BLaER1 treated with 17β-estradiol and CSF1 and Interleukin-3, amounts not matched to agents 10 nM and 100 nM (cell line): Measurements from ENCODE around the gene TMEM130.
"Not testable (repeated sequence)": the region's sequence is repeated elsewhere in the genome, so short reads cannot be mapped to it uniquely, and the experiment has no call there.

Experiments used
- H3K27ac ChIP-seq, 11 experiments: shearing (Covaris generic); formaldehyde crosslinking; 2 replicates each; pipeline ENCODE4 v1.8.1; 2022
- H3K27me3 ChIP-seq, 11 experiments: shearing (Covaris generic); formaldehyde crosslinking; 2 replicates each; pipeline ENCODE4 v1.8.1; 2022
- H3K36me3 ChIP-seq, 11 experiments: shearing (Covaris generic); formaldehyde crosslinking; 2 replicates each; pipeline ENCODE4 v1.8.1; 2022
- H3K4me1 ChIP-seq, 10 experiments: shearing (Covaris generic); formaldehyde crosslinking; 2 replicates each; pipeline ENCODE4 v1.8.1; 2022
- H3K4me2 ChIP-seq, 11 experiments: shearing (Covaris generic); formaldehyde crosslinking; 2 replicates each; pipeline ENCODE4 v1.8.1; 2022
- H3K4me3 ChIP-seq, 10 experiments: shearing (Covaris generic); formaldehyde crosslinking; 2 replicates each; pipeline ENCODE4 v1.8.1; 2022
- H3K9ac ChIP-seq, 11 experiments: shearing (Covaris generic); formaldehyde crosslinking; 2 replicates each; pipeline ENCODE4 v1.8.1; 2022
- H3K9me3 ChIP-seq, 11 experiments: shearing (Covaris generic); formaldehyde crosslinking; replicated peaks in 1 of 11; 2 replicates each; pipeline ENCODE4 v1.8.1; 2022
- H4K20me1 ChIP-seq, 11 experiments: shearing (Covaris generic); formaldehyde crosslinking; 2 replicates each; pipeline ENCODE4 v1.8.1; 2022
- Cebpa-rat ChIP-seq, 11 experiments: shearing (Covaris generic); IDR thresholded peaks; 2 replicates each; pipeline ENCODE4 v1.8.1; 2022

The TMEM130 gene

GRCh38 chr7:98879979-98880315 lies 10.1 kb upstream of the TMEM130 start:
- no peaks in the 10 kb centered on the region for H3K9me3 ChIP-seq
- peaks cover 15 to 35% (median 24%) of the 10 kb centered on the region in 10 experiments for H3K4me1 ChIP-seq
- H3K36me3 ChIP-seq = peaks cover 42 to 48% (median 47%) of the 10 kb centered on the region in 11 experiments
- no peaks in the 10 kb centered on the region for H3K27me3 ChIP-seq
- H3K4me3 ChIP-seq = peak overlapping the region; percentile 95 to 100 (median 98)
- peak overlapping the region; percentile 90 to 100 (median 98) for H3K4me2 ChIP-seq
- peak overlapping the region in 9 of 11 experiments; percentile 96 to 100 (median 99); a peak in 11 of 22 replicates for H3K27ac ChIP-seq
- peak in 1 of 11 experiments; percentile 69; a peak in 1 of 22 replicates for TF ChIP-seq Cebpa-rat (IDR thresholded peaks at IDR 0.05)
- peaks cover 32 to 60% (median 55%) of the 10 kb centered on the region in 11 experiments; a peak in 21 of 22 replicates for H4K20me1 ChIP-seq
- H3K9ac ChIP-seq = peak overlapping the region; percentile 98 to 100 (median 100)

- Histone ChIP-seq H3K4me1 (peaks cover 15 to 35% (median 24%) of the 10 kb centered on the region in 10 experiments), H3K27ac (peak overlapping the region; percentile 96 to 100 (median 99)), H3K4me3 (peak overlapping the region; percentile 95 to 100 (median 98)), H3K9me3 (no peaks in the 10 kb centered on the region), H3K27me3 (no peaks in the 10 kb centered on the region), H3K4me2 (peak overlapping the region; percentile 90 to 100 (median 98)), H3K9ac (peak overlapping the region; percentile 98 to 100 (median 100)), H4K20me1 (peaks cover 27 to 55% (median 49%) of the 10 kb centered on the region in 11 experiments; a peak in 21 of 22 replicates), H3K36me3 (peaks cover 36 to 43% (median 41%) of the 10 kb centered on the region in 11 experiments)
- TF ChIP-seq Cebpa-rat (IDR thresholded peaks at IDR 0.05) = peak in 1 of 11 experiments; percentile 69; a peak in 3 of 22 replicates
Observed at GRCh38 chr7:98879198-98879978, 9.6 kb upstream of the TMEM130 start.

GRCh38 chr7:98878365-98879197 lies 8.8 kb upstream of the TMEM130 start, which contains the start of gene TRRAP:
Gene TRRAP, plus strand, starts transcription at chr7:98878532. Its CDS starts 2,619 bp downstream, at chr7:98881151.
- Histone ChIP-seq H4K20me1 (peaks cover 19 to 47% (median 41%) of the 10 kb centered on the region in 11 experiments; a peak in 21 of 22 replicates), H3K4me3 (peak within 1 kb of the TSS; percentile 95 to 100 (median 98)), H3K36me3 (peaks cover 28 to 35% (median 33%) of the 10 kb centered on the region in 11 experiments), H3K4me2 (peak within 1 kb of the TSS; percentile 90 to 100 (median 98)), H3K27me3 (no peaks in the 10 kb centered on the region), H3K27ac (peak within 1 kb of the TSS; percentile 96 to 100 (median 99)), H3K9ac (peak within 1 kb of the TSS; percentile 98 to 100 (median 100)), H3K9me3 (no peaks in the 10 kb centered on the region), H3K4me1 (peaks cover 15 to 33% (median 25%) of the 10 kb centered on the region in 10 experiments)
- TF ChIP-seq Cebpa-rat (IDR thresholded peaks at IDR 0.05) = no peak

- Histone ChIP-seq H3K4me3 (peak overlapping the region; percentile 95 to 100 (median 98)), H3K4me1 (peaks cover 15 to 31% (median 25%) of the 10 kb centered on the region in 10 experiments), H4K20me1 (peaks cover 15 to 39% (median 36%) of the 10 kb centered on the region in 11 experiments; a peak in 21 of 22 replicates), H3K9ac (peak overlapping the region; percentile 98 to 100 (median 100)), H3K4me2 (peak overlapping the region; percentile 66 to 100 (median 90)), H3K27me3 (no peaks in the 10 kb centered on the region), H3K36me3 (peaks cover 21 to 27% (median 26%) of the 10 kb centered on the region in 11 experiments), H3K9me3 (no peaks in the 10 kb centered on the region), H3K27ac (peak overlapping the region; percentile 96 to 100 (median 99))
- TF ChIP-seq Cebpa-rat (IDR thresholded peaks at IDR 0.05) = no peak
Observed at GRCh38 chr7:98877692-98878364, 8.0 kb upstream of the TMEM130 start.

GRCh38 chr7:98877146-98877545 lies 7.3 kb upstream of the TMEM130 start:
- H3K4me2 ChIP-seq = no peak overlapping the region

GRCh38 chr7:98875501-98875900 lies 5.7 kb upstream of the TMEM130 start:
- Histone ChIP-seq H3K36me3 (peaks cover 0 to 4% (median 2%) of the 10 kb centered on the region in 11 experiments; a peak in 10 of 22 replicates), H3K4me2 (no peak overlapping the region), H4K20me1 (peaks cover 13 to 22% (median 16%) of the 10 kb centered on the region in 11 experiments; a peak in 21 of 22 replicates), H3K27ac (no peak overlapping the region), H3K27me3 (no peaks in the 10 kb centered on the region), H3K9ac (no peak overlapping the region), H3K9me3 (no peaks in the 10 kb centered on the region), H3K4me1 (peaks cover 16 to 42% (median 36%) of the 10 kb centered on the region in 10 experiments), H3K4me3 (no peak overlapping the region)
- no peak for TF ChIP-seq Cebpa-rat (IDR thresholded peaks at IDR 0.05)

More at GRCh38 chr7:98877146-98877545, 7.3 kb upstream of the TMEM130 start:
- no peak overlapping the region for H3K9ac ChIP-seq
- H3K27me3 ChIP-seq = no peaks in the 10 kb centered on the region
- peaks cover 15 to 32% (median 29%) of the 10 kb centered on the region in 11 experiments; a peak in 21 of 22 replicates for H4K20me1 ChIP-seq
- TF ChIP-seq Cebpa-rat (IDR thresholded peaks at IDR 0.05) = no peak
- H3K9me3 ChIP-seq = no peaks in the 10 kb centered on the region
- H3K4me1 ChIP-seq = peaks cover 15 to 31% (median 25%) of the 10 kb centered on the region in 10 experiments
- no peak overlapping the region for H3K4me3 ChIP-seq
- peaks cover 14 to 20% (median 19%) of the 10 kb centered on the region in 11 experiments for H3K36me3 ChIP-seq
- no peak overlapping the region for H3K27ac ChIP-seq

- H3K4me2 ChIP-seq = no peak overlapping the region
- H3K27ac ChIP-seq = no peak overlapping the region
- H3K27me3 ChIP-seq = peaks cover 0 to 1% (median under 1%) of the 10 kb centered on the region in 11 experiments; a peak in 16 of 22 replicates
- no peaks in the 10 kb centered on the region for H3K9me3 ChIP-seq
- peaks cover 11 to 39% (median 32%) of the 10 kb centered on the region in 10 experiments for H3K4me1 ChIP-seq
- no peak overlapping the region for H3K4me3 ChIP-seq
- H3K36me3 ChIP-seq = no peaks in the 10 kb centered on the region
- H3K9ac ChIP-seq = no peak overlapping the region
- H4K20me1 ChIP-seq = peaks cover 8 to 17% (median 10%) of the 10 kb centered on the region in 11 experiments; a peak in 21 of 22 replicates
- no peak for TF ChIP-seq Cebpa-rat (IDR thresholded peaks at IDR 0.05)
Observed at GRCh38 chr7:98874942-98875341, 5.1 kb upstream of the TMEM130 start.

- H3K36me3 ChIP-seq, H3K9ac ChIP-seq, H3K27ac ChIP-seq, H3K9me3 ChIP-seq, H3K4me3 ChIP-seq, H4K20me1 ChIP-seq: not testable (repeated sequence)
- Histone ChIP-seq H3K27me3 (peaks cover 13 to 14% (median 14%) of the 10 kb centered on the region in 11 experiments), H3K4me2 (peak overlapping the region in 2 of 11 experiments; percentile 26 to 27; a peak in 2 of 22 replicates), H3K4me1 (peaks cover 17 to 47% (median 39%) of the 10 kb centered on the region in 10 experiments)
Observed at GRCh38 chr7:98873610-98874009, 3.8 kb upstream of the TMEM130 start.
